ENCODE results near the gene DUS2.

DNA sequence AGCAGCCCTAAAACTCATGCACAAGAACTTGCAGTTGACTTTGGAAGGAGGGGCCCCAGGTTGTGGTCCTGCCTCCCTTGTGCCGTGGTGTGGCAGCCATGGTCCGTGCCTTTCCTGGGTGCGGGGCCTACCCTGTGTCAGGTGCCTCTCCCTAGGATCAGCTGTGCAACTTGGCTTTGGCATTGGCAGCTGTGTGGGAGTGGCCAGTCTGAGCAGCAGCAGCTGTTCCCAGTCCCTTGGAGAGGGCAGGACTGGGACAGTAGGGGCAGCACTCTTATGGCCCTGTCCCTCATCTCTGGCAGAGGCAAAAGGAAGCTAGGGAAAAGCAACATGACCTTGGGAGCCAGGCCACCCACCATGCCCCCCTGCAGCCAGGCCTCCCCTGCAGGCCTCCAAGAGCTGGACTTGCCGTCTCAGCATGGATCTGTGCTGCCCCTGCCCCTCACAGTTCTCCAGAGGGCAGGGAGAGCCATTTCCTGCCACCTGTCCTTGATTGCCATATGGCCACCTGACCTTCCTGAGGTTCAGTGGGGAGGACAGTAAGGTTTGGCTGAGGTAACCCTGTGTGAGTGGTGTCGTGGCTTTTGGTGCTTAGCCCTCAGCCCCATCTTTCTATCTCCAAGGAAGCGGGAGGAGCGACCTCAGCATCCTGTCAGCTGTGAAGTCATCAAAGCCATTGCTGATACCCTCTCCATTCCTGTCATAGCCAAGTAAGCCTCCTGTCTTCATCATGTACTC lies 46.6 kb downstream of the DUS2 start:
- TF ChIP-seq CTCF (IDR thresholded peaks at IDR 0.05; ENCODE audit: borderline replicate concordance, extremely low read depth, low read length, poor library complexity, severe bottlenecking) = no peak
- TF ChIP-seq EZH2 (IDR thresholded peaks at IDR 0.05; ENCODE audit: borderline replicate concordance, low read depth, low read length, severe bottlenecking) = no peak
